Hepatocyte (in vitro differentiated cells): ENCODE measurements around the gene PPCDC. TPM values are rescaled to one million over a fixed set of nuclear protein-coding genes. Genes with fewer than 3 reads are reported as not detected.
A peak's percentile ranks its signal among the peaks of the same experiment; 100 is the strongest.

ENCODE experiments used
- DNase-seq: peaks from one replicate; pipeline ENCODE4 v3.0.0-alpha.2; 2016; ENCODE audit warnings: low spot score
- H2AFZ ChIP-seq: fragments of 200-600 bp; sonication (generic); 2 replicates; pipeline ENCODE4 v1.6.0; 2016; ENCODE audit warnings: antibody characterized with exemption, mild to moderate bottlenecking
- H3K27ac ChIP-seq: fragments of 200-600 bp; sonication (generic); 2 replicates; pipeline ENCODE4 v1.5.1; 2016; ENCODE audit warnings: mild to moderate bottlenecking
- H3K27me3 ChIP-seq: fragments of 200-600 bp; sonication (generic); 2 replicates; pipeline ENCODE4 v1.6.1; 2016
- H3K36me3 ChIP-seq: fragments of 200-600 bp; sonication (generic); replicated peaks from 2 replicates; pipeline ENCODE4 v1.5.1; 2016; ENCODE audit warnings: low read depth; ENCODE audit not compliant: insufficient read depth
- H3K4me1 ChIP-seq: fragments of 200-600 bp; sonication (generic); 2 replicates; pipeline ENCODE4 v1.5.1; 2016; ENCODE audit warnings: mild to moderate bottlenecking, moderate library complexity; ENCODE audit not compliant: insufficient read depth
- H3K4me2 ChIP-seq: fragments of 200-600 bp; sonication (generic); 2 replicates; pipeline ENCODE4 v1.6.0; 2016
- H3K4me3 ChIP-seq: fragments of 200-600 bp; sonication (generic); 2 replicates; pipeline ENCODE4 v1.5.1; 2016; ENCODE audit warnings: mild to moderate bottlenecking
- H3K79me2 ChIP-seq: fragments of 200-600 bp; sonication (generic); 2 replicates; pipeline ENCODE4 v1.6.0; 2017; ENCODE audit warnings: mild to moderate bottlenecking
- H3K9me2 ChIP-seq: fragments of 200-600 bp; sonication (generic); replicated peaks from 2 replicates; pipeline ENCODE4 v1.6.0; 2017; ENCODE audit warnings: mild to moderate bottlenecking; ENCODE audit not compliant: insufficient read depth
- H3K9me3 ChIP-seq: fragments of 200-600 bp; sonication (generic); 2 replicates; pipeline ENCODE4 v1.5.1; 2016; ENCODE audit warnings: low read depth, mild to moderate bottlenecking
- H4K20me1 ChIP-seq: fragments of 200-600 bp; sonication (generic); 2 replicates; pipeline ENCODE4 v1.6.0; 2016; ENCODE audit warnings: mild to moderate bottlenecking; ENCODE audit not compliant: insufficient read depth, poor library complexity, severe bottlenecking
- CTCF ChIP-seq: fragments of 200-600 bp; sonication (generic); IDR thresholded peaks from 2 replicates; pipeline ENCODE4 v1.5.1; 2016; ENCODE audit warnings: antibody characterized with exemption, mild to moderate bottlenecking; ENCODE audit not compliant: poor library complexity
- EZH2 ChIP-seq: fragments of 200-600 bp; sonication (generic); IDR thresholded peaks from 2 replicates; pipeline ENCODE4 v1.6.1; 2016; ENCODE audit warnings: antibody characterized with exemption, mild to moderate bottlenecking, borderline replicate concordance
- EZH2phosphoT487 ChIP-seq: fragments of 200-600 bp; sonication (generic); IDR thresholded peaks from one replicate; pipeline ENCODE4 v1.6.1; 2018; ENCODE audit warnings: antibody characterized with exemption, mild to moderate bottlenecking, low read depth, moderate library complexity; ENCODE audit not compliant: unreplicated experiment, severe bottlenecking
- WGBS: methylation state at CpG from one replicate; pipeline ENCODE4 v1.1.6; 2016; ENCODE audit warnings: low lambda C conversion rate; ENCODE audit errors: missing lambda C conversion rate; 5-methylcytosine and 5-hydroxymethylcytosine counted together
- polyA plus RNA-seq: library from polyadenylated mRNA; unstranded; fragments of >200 nt; fragmentation: Nextera tagmentation; extraction: Ambion mirVana; gene quantifications from 2 replicates; pipeline ENCODE4 v1.2.1, GENCODE V29; 2016
- total RNA-seq: library from RNA; depleted of rRNA; stranded (reverse); fragments of >200 nt; gene quantifications from 2 replicates; pipeline ENCODE4 v1.2.3, GENCODE V29; 2014

Gene PPCDC
- total and polyA plus RNA-seq, 2 experiments from 2014 or later, result 16.4 to 21.1 TPM

DNA sequence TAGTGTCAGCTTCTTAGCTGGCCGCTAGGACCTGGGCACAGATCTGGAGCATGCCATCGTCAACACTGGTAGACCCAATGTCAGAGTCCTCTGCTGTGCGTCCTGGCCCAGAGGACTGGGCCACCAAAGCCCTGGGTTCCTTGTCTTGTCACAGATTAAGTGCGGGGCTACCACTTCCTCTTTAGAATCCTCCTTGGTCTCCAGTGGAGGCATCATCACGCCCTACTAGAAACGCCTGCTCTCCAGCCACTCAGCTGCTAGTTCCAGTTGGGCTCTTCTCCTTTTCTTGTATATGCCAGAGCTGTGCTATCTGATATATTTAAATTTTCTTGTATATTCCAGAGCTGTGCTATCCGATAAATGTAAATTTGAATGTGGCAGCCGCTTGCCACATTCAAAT lies 11.2 kb downstream of the PPCDC start:
- Histone ChIP-seq H3K9me2 (no peaks in the 10 kb centered on the region), H3K4me2 (no peak overlapping the region), H3K79me2 (peaks cover 30% of the 10 kb centered on the region), H2AFZ (no peak overlapping the region), H3K36me3 (no peaks in the 10 kb centered on the region), H3K27me3 (no peaks in the 10 kb centered on the region), H4K20me1 (no peaks in the 10 kb centered on the region), H3K4me3 (no peak overlapping the region), H3K9me3 (no peaks in the 10 kb centered on the region), H3K4me1 (peaks cover 31% of the 10 kb centered on the region), H3K27ac (no peak overlapping the region)
- over 99% methylated on average over 8 of the region's 8 CpGs for WGBS
- no peak for TF ChIP-seq EZH2
- no peak for TF ChIP-seq EZH2phosphoT487
- no peak for TF ChIP-seq CTCF
- DNase-seq, result no peak

GRCh38 chr15:75036212-75036616 lies 12.8 kb downstream of the PPCDC start:
- Histone ChIP-seq H3K27me3 (no peaks in the 10 kb centered on the region), H3K27ac (peak overlapping the region; percentile 39), H3K4me2 (no peak overlapping the region), H3K9me3 (no peaks in the 10 kb centered on the region), H2AFZ (no peak overlapping the region), H3K79me2 (peaks cover 28% of the 10 kb centered on the region), H3K4me1 (peaks cover 23% of the 10 kb centered on the region), H4K20me1 (no peaks in the 10 kb centered on the region), H3K4me3 (no peak overlapping the region), H3K36me3 (no peaks in the 10 kb centered on the region), H3K9me2 (no peaks in the 10 kb centered on the region)
- WGBS, result 57% methylated on average over 2 of the region's 2 CpGs
- TF ChIP-seq CTCF (no peak), EZH2phosphoT487 (no peak), EZH2 (no peak)
- DNase-seq, result peak; percentile 80

- Histone ChIP-seq H3K79me2 (peaks cover 35% of the 10 kb centered on the region), H3K4me2 (no peak overlapping the region), H3K27me3 (no peaks in the 10 kb centered on the region), H4K20me1 (no peaks in the 10 kb centered on the region), H3K4me1 (peaks cover 26% of the 10 kb centered on the region), H3K9me3 (no peaks in the 10 kb centered on the region), H3K36me3 (no peaks in the 10 kb centered on the region), H2AFZ (no peak overlapping the region), H3K4me3 (no peak overlapping the region), H3K27ac (no peak overlapping the region), H3K9me2 (no peaks in the 10 kb centered on the region)
- TF ChIP-seq EZH2 (no peak), CTCF (no peak), EZH2phosphoT487 (no peak)
- DNase-seq, result no peak
- 90% methylated on average over 6 of the region's 6 CpGs for WGBS
Observed at GRCh38 chr15:75037685-75038084, 14.3 kb downstream of the PPCDC start.

GRCh38 chr15:75038231-75038630 lies 14.8 kb downstream of the PPCDC start:
- H3K9me2 ChIP-seq, result no peaks in the 10 kb centered on the region
- H2AFZ ChIP-seq, result no peak overlapping the region
- H3K36me3 ChIP-seq, result no peaks in the 10 kb centered on the region
- no peak overlapping the region for H3K4me3 ChIP-seq
- H3K4me2 ChIP-seq, result no peak overlapping the region
- TF ChIP-seq EZH2phosphoT487 (no peak), EZH2 (no peak), CTCF (no peak)
- no peaks in the 10 kb centered on the region for H3K9me3 ChIP-seq
- H3K27ac ChIP-seq, result no peak overlapping the region
- DNase-seq, result no peak
- peaks cover 32% of the 10 kb centered on the region for H3K79me2 ChIP-seq
- peaks cover 32% of the 10 kb centered on the region for H3K4me1 ChIP-seq
- H3K27me3 ChIP-seq, result no peaks in the 10 kb centered on the region
- no peaks in the 10 kb centered on the region for H4K20me1 ChIP-seq
- 77% methylated on average over 3 of the region's 3 CpGs for WGBS
